ENCODE measurements around the gene IDI2.

DNA sequence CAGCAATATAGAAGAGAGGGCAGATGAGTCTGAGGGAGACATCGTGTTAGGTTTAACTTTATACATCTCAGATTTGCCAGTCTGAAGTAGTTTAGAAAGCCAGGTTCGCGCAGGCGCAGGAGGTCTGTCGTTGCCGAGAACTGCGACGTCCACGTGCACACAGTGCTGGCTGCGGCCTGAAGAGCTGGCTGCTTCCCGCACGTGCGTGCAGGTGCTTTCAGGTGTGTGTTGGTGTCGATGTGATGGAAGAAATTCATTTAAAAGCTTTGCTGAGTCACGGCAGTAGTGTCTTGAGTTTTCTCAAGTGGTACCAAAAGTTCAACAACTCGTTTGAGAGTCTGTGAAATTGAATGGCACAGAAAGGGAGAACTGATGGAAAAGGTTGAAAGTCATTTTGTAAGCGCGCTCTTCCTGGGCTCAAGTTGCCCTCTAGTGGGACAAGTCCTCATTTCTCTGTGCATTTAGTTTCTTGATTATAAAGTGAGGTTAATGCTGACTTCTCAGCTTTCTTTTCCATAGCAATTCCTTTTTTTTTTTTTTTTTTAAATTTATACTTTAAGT lies 49.2 kb upstream of the IDI2 start:
- TF ChIP-seq POLR2AphosphoS5 (IDR thresholded peaks at IDR 0.05; ENCODE audit: low read depth, low read length): no peak
- peak in 2 of 3 experiments; percentile 26 to 30; a peak in 2 of 6 replicates for TF ChIP-seq CTCF (IDR thresholded peaks at IDR 0.05 in 2 of 3, conservative IDR thresholded peaks at IDR 0.05 in 1 of 3; ENCODE audit: borderline replicate concordance in 1 of 3, insufficient read depth in 1 of 3, low read depth in 2 of 3, low read length in 2 of 3)
- TF ChIP-seq ZFX (IDR thresholded peaks at IDR 0.05): no peak
- no peak for TF ChIP-seq CEBPB (IDR thresholded peaks at IDR 0.05; ENCODE audit: low read depth)
- TF ChIP-seq ATF3 (IDR thresholded peaks at IDR 0.05): no peak
- no peak for TF ChIP-seq EZH2phosphoT487 (IDR thresholded peaks at IDR 0.05; ENCODE audit: borderline replicate concordance)
- no peak for TF ChIP-seq YY1 (IDR thresholded peaks at IDR 0.05; ENCODE audit: extremely low read depth, insufficient replicate concordance, low read depth, low read length)
- no peak for TF ChIP-seq ZBTB33 (IDR thresholded peaks at IDR 0.05; ENCODE audit: extremely low read depth, insufficient replicate concordance, low read length)
- TF ChIP-seq TCF7L2 (IDR thresholded peaks at IDR 0.05; ENCODE audit: borderline replicate concordance, extremely low read depth, insufficient read depth, insufficient read length): no peak
- TF ChIP-seq EGR1 (IDR thresholded peaks at IDR 0.05; ENCODE audit: low read depth): no peak
- peak; percentile 45; the same call in 1 of the 2 replicates for TF ChIP-seq RAD21 (IDR thresholded peaks at IDR 0.05; ENCODE audit: low read depth)
- TF ChIP-seq, protein P1, sequence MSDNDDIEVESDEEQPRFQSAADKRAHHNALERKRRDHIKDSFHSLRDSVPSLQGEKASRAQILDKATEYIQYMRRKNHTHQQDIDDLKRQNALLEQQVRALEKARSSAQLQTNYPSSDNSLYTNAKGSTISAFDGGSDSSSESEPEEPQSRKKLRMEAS (IDR thresholded peaks at IDR 0.05): no peak
- TF ChIP-seq POLR2A (IDR thresholded peaks at IDR 0.05; ENCODE audit: borderline replicate concordance, extremely low read depth, insufficient read depth, insufficient read length): no peak
